GM23338 (cell line): Measurements from ENCODE around the gene U2AF1L4. TPM values are rescaled to one million over a fixed set of nuclear protein-coding genes. Genes with fewer than 3 reads are reported as not detected.

Source experiments
- ATAC-seq: fragments of 200-7000 bp; cut with Tn5 transposase; 3 replicates; pipeline ENCODE4 v1.9.1; 2020
- DNase-seq: peaks from one replicate; pipeline ENCODE4 v3.0.0-alpha.2; 2015; ENCODE audit warnings: low spot score
- H2AFZ ChIP-seq: fragments of 200-600 bp; sonication (generic); 2 replicates; pipeline ENCODE4 v1.8.0; 2016; ENCODE audit warnings: antibody characterized with exemption, mild to moderate bottlenecking, moderate library complexity
- H3F3A ChIP-seq: fragments of 200-600 bp; sonication (generic); replicated peaks from 2 replicates; pipeline ENCODE4 v1.8.0; 2017; ENCODE audit warnings: antibody characterized with exemption, mixed run types, low read depth
- H3K27ac ChIP-seq: fragments of 200-600 bp; sonication (generic); 2 replicates; pipeline ENCODE4 v1.6.1; 2016; ENCODE audit warnings: low read depth
- H3K27me3 ChIP-seq: fragments of 200-600 bp; sonication (generic); 2 replicates; pipeline ENCODE4 v1.8.0; 2016; ENCODE audit warnings: mild to moderate bottlenecking, mixed run types, moderate library complexity; ENCODE audit not compliant: insufficient read depth
- H3K36me3 ChIP-seq: fragments of 200-600 bp; sonication (generic); 2 replicates; pipeline ENCODE4 v1.8.0; 2016; ENCODE audit warnings: mild to moderate bottlenecking; ENCODE audit not compliant: insufficient read depth
- H3K4me1 ChIP-seq: fragments of 200-600 bp; sonication (generic); 2 replicates; pipeline ENCODE4 v1.8.0; 2016; ENCODE audit warnings: mild to moderate bottlenecking, moderate library complexity; ENCODE audit not compliant: insufficient read depth
- H3K4me2 ChIP-seq: fragments of 200-600 bp; sonication (generic); 2 replicates; pipeline ENCODE4 v1.7.1; 2017; ENCODE audit warnings: mixed run types
- H3K4me3 ChIP-seq: fragments of 200-600 bp; sonication (generic); 2 replicates; pipeline ENCODE4 v1.6.1; 2016; ENCODE audit warnings: mixed run types
- H3K79me2 ChIP-seq: fragments of 200-600 bp; sonication (generic); replicated peaks from 2 replicates; pipeline ENCODE4 v1.8.0; 2017; ENCODE audit warnings: mild to moderate bottlenecking; ENCODE audit not compliant: insufficient read depth
- H3K9me2 ChIP-seq: fragments of 200-600 bp; sonication (generic); 2 replicates; pipeline ENCODE4 v1.8.0; 2017; ENCODE audit not compliant: insufficient read depth
- H4K20me1 ChIP-seq: fragments of 200-600 bp; sonication (generic); replicated peaks from 2 replicates; pipeline ENCODE4 v1.8.0; 2017; ENCODE audit warnings: mild to moderate bottlenecking; ENCODE audit not compliant: insufficient read depth
- H3K27ac Mint-ChIP-seq: 2 replicates; pipeline ENCODE4 v1.8.0; 2020; ENCODE audit warnings: inconsistent platforms, mild to moderate bottlenecking, moderate library complexity, mixed read lengths
- H3K27me3 Mint-ChIP-seq: 3 replicates; pipeline ENCODE4 v1.8.0; 2022; ENCODE audit warnings: low read depth, mild to moderate bottlenecking, moderate library complexity, mixed read lengths, inconsistent platforms; ENCODE audit not compliant: insufficient read depth, poor library complexity
- H3K36me3 Mint-ChIP-seq: 3 replicates; pipeline ENCODE4 v1.8.0; 2021; ENCODE audit warnings: low read depth, mild to moderate bottlenecking, inconsistent platforms, moderate library complexity, mixed read lengths
- H3K4me1 Mint-ChIP-seq: 3 replicates; pipeline ENCODE4 v1.8.0; 2020; ENCODE audit warnings: mild to moderate bottlenecking, inconsistent platforms, mixed read lengths
- H3K4me3 Mint-ChIP-seq: 3 replicates; pipeline ENCODE4 v1.8.0; 2021; ENCODE audit warnings: moderate library complexity, mild to moderate bottlenecking, inconsistent platforms, mixed read lengths
- H3K9me3 Mint-ChIP-seq: 3 replicates; pipeline ENCODE4 v1.8.0; 2020; ENCODE audit warnings: moderate library complexity, mild to moderate bottlenecking, inconsistent platforms, mixed read lengths
- CREB1 ChIP-seq: fragments of 250-450 bp; sonication (Bioruptor Pico); IDR thresholded peaks from 2 replicates; pipeline ENCODE4 v1.5.0; 2020; ENCODE audit warnings: low read depth, mild to moderate bottlenecking, moderate library complexity
- EZH2 ChIP-seq: fragments of 200-600 bp; sonication (generic); IDR thresholded peaks from one replicate; pipeline ENCODE4 v1.8.0; 2017; ENCODE audit warnings: antibody characterized with exemption, mild to moderate bottlenecking, low read depth; ENCODE audit not compliant: unreplicated experiment
- EZH2phosphoT487 ChIP-seq: fragments of 200-600 bp; sonication (generic); IDR thresholded peaks from one replicate; pipeline ENCODE4 v1.8.1; 2018; ENCODE audit warnings: antibody characterized with exemption; ENCODE audit not compliant: unreplicated experiment
- JUNB ChIP-seq: IDR thresholded peaks from one replicate; pipeline ENCODE4 v1.6.1; 2016; ENCODE audit warnings: antibody characterized with exemption; ENCODE audit not compliant: unreplicated experiment
- NANOG ChIP-seq: IDR thresholded peaks from 2 replicates; pipeline ENCODE4 v1.6.1; 2016; ENCODE audit warnings: antibody characterized with exemption, borderline replicate concordance
- POLR2AphosphoS5 ChIP-seq: IDR thresholded peaks from 2 replicates; pipeline ENCODE4 v1.6.1; 2016; ENCODE audit warnings: antibody characterized with exemption, low read depth
- ZNF114 ChIP-seq: fragments of 250-450 bp; sonication (Bioruptor Pico); IDR thresholded peaks from 2 replicates; pipeline ENCODE4 v1.5.0; 2020; ENCODE audit warnings: mild to moderate bottlenecking, moderate library complexity
- ZNF331 ChIP-seq: fragments of 250-450 bp; sonication (Bioruptor Pico); IDR thresholded peaks from 2 replicates; pipeline ENCODE4 v1.5.0; 2020; ENCODE audit warnings: low read depth, mild to moderate bottlenecking, moderate library complexity
- polyA plus RNA-seq: library from polyadenylated mRNA; unstranded; fragments of >200 nt; fragmentation: Nextera tagmentation; extraction: Ambion mirVana; gene quantifications from 2 replicates; pipeline ENCODE4 v1.2.1, GENCODE V29; 2016
- total RNA-seq: library from RNA; depleted of rRNA; stranded (reverse); fragments of >200 nt; shearing (Covaris generic); gene quantifications from 2 replicates; pipeline ENCODE4 v1.2.3, GENCODE V29; 2014
- TF ChIP-seq, protein P1 (sequence below), 2 experiments: fragments of 200-600 bp in 1 of 2; sonication (generic) in 1 of 2; conservative IDR thresholded peaks; 2 replicates each; pipeline versions ENCODE4 v1.5.1 to v1.6.1; 2016 to 2017; ENCODE audit warnings: antibody characterized with exemption in 2 of 2, low read depth in 2 of 2, mild to moderate bottlenecking in 2 of 2, moderate library complexity in 1 of 2
- TF ChIP-seq, protein P2 (sequence below): IDR thresholded peaks from one replicate; pipeline ENCODE4 v1.6.1; 2018; ENCODE audit warnings: antibody characterized with exemption; ENCODE audit not compliant: unreplicated experiment

Gene U2AF1L4
- total and polyA plus RNA-seq, 2 experiments from 2014 or later: 13.1 to 23.7 TPM

DNA sequence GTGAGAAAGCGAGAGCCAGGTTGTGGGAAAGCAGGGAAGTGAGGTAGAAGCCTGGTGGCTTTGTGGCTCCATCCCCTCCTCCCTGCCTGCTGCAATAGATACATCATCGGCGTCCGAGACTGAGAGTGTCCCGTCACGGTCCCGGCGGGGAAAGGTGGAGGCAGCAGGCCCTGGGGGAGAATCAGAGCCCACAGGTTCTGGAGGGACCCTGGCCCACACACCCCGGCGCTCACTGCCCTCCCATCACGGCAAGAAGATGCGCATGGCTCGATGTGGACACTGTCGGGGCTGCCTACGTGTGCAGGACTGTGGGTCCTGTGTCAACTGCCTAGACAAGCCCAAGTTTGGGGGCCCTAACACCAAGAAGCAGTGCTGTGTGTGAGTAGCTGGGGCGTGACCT lies 22.3 kb downstream of the U2AF1L4 start (continued):
- TF ChIP-seq, protein P1, sequence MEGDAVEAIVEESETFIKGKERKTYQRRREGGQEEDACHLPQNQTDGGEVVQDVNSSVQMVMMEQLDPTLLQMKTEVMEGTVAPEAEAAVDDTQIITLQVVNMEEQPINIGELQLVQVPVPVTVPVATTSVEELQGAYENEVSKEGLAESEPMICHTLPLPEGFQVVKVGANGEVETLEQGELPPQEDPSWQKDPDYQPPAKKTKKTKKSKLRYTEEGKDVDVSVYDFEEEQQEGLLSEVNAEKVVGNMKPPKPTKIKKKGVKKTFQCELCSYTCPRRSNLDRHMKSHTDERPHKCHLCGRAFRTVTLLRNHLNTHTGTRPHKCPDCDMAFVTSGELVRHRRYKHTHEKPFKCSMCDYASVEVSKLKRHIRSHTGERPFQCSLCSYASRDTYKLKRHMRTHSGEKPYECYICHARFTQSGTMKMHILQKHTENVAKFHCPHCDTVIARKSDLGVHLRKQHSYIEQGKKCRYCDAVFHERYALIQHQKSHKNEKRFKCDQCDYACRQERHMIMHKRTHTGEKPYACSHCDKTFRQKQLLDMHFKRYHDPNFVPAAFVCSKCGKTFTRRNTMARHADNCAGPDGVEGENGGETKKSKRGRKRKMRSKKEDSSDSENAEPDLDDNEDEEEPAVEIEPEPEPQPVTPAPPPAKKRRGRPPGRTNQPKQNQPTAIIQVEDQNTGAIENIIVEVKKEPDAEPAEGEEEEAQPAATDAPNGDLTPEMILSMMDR (conservative IDR thresholded peaks at IDR 0.05; ENCODE audit: low read depth in 2 of 2): no peak
- TF ChIP-seq EZH2phosphoT487: no peak
- TF ChIP-seq, protein P2, sequence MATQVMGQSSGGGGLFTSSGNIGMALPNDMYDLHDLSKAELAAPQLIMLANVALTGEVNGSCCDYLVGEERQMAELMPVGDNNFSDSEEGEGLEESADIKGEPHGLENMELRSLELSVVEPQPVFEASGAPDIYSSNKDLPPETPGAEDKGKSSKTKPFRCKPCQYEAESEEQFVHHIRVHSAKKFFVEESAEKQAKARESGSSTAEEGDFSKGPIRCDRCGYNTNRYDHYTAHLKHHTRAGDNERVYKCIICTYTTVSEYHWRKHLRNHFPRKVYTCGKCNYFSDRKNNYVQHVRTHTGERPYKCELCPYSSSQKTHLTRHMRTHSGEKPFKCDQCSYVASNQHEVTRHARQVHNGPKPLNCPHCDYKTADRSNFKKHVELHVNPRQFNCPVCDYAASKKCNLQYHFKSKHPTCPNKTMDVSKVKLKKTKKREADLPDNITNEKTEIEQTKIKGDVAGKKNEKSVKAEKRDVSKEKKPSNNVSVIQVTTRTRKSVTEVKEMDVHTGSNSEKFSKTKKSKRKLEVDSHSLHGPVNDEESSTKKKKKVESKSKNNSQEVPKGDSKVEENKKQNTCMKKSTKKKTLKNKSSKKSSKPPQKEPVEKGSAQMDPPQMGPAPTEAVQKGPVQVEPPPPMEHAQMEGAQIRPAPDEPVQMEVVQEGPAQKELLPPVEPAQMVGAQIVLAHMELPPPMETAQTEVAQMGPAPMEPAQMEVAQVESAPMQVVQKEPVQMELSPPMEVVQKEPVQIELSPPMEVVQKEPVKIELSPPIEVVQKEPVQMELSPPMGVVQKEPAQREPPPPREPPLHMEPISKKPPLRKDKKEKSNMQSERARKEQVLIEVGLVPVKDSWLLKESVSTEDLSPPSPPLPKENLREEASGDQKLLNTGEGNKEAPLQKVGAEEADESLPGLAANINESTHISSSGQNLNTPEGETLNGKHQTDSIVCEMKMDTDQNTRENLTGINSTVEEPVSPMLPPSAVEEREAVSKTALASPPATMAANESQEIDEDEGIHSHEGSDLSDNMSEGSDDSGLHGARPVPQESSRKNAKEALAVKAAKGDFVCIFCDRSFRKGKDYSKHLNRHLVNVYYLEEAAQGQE: no peak
- TF ChIP-seq JUNB: no peak
- no peak for TF ChIP-seq POLR2AphosphoS5
- no peak for TF ChIP-seq CREB1 (CRISPR knock-in tag)
- TF ChIP-seq ZNF331: no peak

DNA sequence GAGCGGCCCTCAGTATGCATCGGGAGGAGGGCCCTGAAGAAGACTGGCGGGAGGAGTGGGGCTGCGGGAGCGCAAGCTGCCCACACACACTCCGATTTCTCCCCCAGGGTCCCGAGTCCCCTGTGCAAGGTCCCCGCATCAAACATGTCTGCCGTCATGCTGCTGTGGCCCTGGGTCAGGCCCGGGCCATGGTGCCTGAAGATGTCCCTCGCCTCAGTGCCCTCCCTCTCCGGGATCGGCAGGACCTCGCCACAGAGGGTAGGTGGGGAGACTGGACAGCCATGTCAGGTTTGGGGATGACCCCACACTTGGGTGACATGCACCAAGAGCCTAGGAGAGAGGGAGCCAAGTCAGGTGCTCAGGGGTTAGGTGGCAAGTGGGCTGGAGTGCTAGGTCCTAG lies 22.8 kb downstream of the U2AF1L4 start:
- Histone ChIP-seq H4K20me1 (peaks cover 11% of the 10 kb centered on the region), H2AFZ (no peak overlapping the region), H3K9me2 (no peaks in the 10 kb centered on the region), H3F3A (no peaks in the 10 kb centered on the region), H3K4me2 (no peak overlapping the region), H3K79me2 (peaks cover 21% of the 10 kb centered on the region), H3K4me3 (no peak overlapping the region), H3K27ac (no peak overlapping the region), H3K4me1 (peaks cover 9% of the 10 kb centered on the region), H3K36me3 (peaks cover 23% of the 10 kb centered on the region; the same call in 1 of the 2 replicates), H3K27me3 (no peaks in the 10 kb centered on the region)
- Mint-ChIP-seq H3K27ac (no peak overlapping the region), H3K36me3 (peaks cover 64% of the 10 kb centered on the region), H3K4me1 (peaks cover 9% of the 10 kb centered on the region), H3K4me3 (no peak overlapping the region), H3K27me3 (peaks cover 20% of the 10 kb centered on the region), H3K9me3 (no peaks in the 10 kb centered on the region; the same call in 2 of the 3 replicates)
- no peak for ATAC-seq
- no peak for TF ChIP-seq EZH2phosphoT487
- no peak for DNase-seq

DNA sequence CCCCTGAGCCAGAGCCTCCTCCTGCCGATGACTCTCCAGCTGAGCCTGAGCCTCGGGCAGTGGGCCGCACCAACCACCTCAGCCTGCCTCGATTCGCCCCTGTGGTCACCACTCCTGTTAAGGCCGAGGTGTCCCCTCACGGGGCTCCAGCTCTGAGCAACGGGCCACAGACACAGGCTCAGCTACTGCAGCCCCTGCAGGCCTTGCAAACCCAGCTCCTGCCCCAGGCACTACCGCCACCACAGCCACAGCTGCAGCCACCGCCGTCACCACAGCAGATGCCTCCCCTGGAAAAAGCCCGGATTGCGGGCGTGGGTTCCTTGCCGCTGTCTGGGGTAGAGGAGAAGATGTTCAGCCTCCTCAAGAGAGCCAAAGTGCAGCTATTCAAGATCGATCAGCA lies 23.8 kb downstream of the U2AF1L4 start:
- no peaks in the 10 kb centered on the region for H3K27me3 ChIP-seq
- peaks cover 3% of the 10 kb centered on the region; the same call in 1 of the 2 replicates for H3F3A ChIP-seq
- H3K4me2 ChIP-seq: no peak overlapping the region
- Mint-ChIP-seq H3K4me3 (no peak overlapping the region), H3K36me3 (peaks cover 57% of the 10 kb centered on the region), H3K9me3 (no peaks in the 10 kb centered on the region; the same call in 2 of the 3 replicates), H3K27me3 (peaks cover 24% of the 10 kb centered on the region), H3K4me1 (peaks cover 9% of the 10 kb centered on the region), H3K27ac (0 out of 2 replicates have a peak overlapping the region, but pooled peaks have one; percentile 18)
- H3K4me3 ChIP-seq: no peak overlapping the region
- DNase-seq (no peak), ATAC-seq (no peak)
- no peaks in the 10 kb centered on the region for H3K9me2 ChIP-seq
- H3K36me3 ChIP-seq: peaks cover 23% of the 10 kb centered on the region; the same call in 1 of the 2 replicates
- peaks cover 9% of the 10 kb centered on the region for H3K4me1 ChIP-seq
- peaks cover 21% of the 10 kb centered on the region for H3K79me2 ChIP-seq
- H2AFZ ChIP-seq: no peak overlapping the region
- no peak overlapping the region for H3K27ac ChIP-seq
- peaks cover 11% of the 10 kb centered on the region for H4K20me1 ChIP-seq
- TF ChIP-seq POLR2AphosphoS5 (no peak), NANOG (no peak), ZNF331 (no peak), CREB1 (CRISPR knock-in tag) (no peak), ZNF114 (CRISPR knock-in tag) (no peak), EZH2 (no peak), JUNB (no peak)
- TF ChIP-seq, protein P2: no peak
- TF ChIP-seq, protein P1 (conservative IDR thresholded peaks at IDR 0.05; ENCODE audit: low read depth in 2 of 2): no peak
